GM12878 (cell line): ENCODE measurements around the gene BMAL2. TPM values are rescaled to one million over a fixed set of nuclear protein-coding genes. Genes with fewer than 3 reads are reported as not detected.

Source experiments
- ATAC-seq: fragments of 200-7000 bp; cut with Tn5 transposase; 3 replicates; pipeline ENCODE4 v1.9.1; 2020; ENCODE audit warnings: mild to moderate bottlenecking, moderate library complexity
- BruUV-seq: library from RNA; stranded (reverse); fragments of 400-500 nt; replicated peaks from 2 replicates; lab custom pipeline; 2021; lab: Mats Ljungman, UMichigan
- CTCF ChIA-PET: fragments of 300-600 bp; sonication (Branson Sonifier 250); formaldehyde crosslinking; extraction: SDS; loops from one replicate; lab custom pipeline; 2021; ENCODE audit warnings: inconsistent platforms; lab: Yijun Ruan, JAX
- POLR2A ChIA-PET: fragments of 350-600 bp; formaldehyde crosslinking; extraction: SDS; loops from one replicate; lab custom pipeline; 2021; ENCODE audit warnings: inconsistent platforms; lab: Charles Lee
- RAD21 ChIA-PET: fragments of 300-600 bp; sonication (Branson Sonifier 250); formaldehyde crosslinking; loops from one replicate; lab custom pipeline; 2023; ENCODE audit warnings: antibody characterized with exemption; ENCODE audit not compliant: unreplicated experiment; lab: Charles Lee
- SMC1A ChIA-PET: fragments of 300-600 bp; sonication (Branson Sonifier 250); formaldehyde crosslinking; loops from one replicate; lab custom pipeline; 2023; ENCODE audit not compliant: unreplicated experiment, uncharacterized antibody; lab: Charles Lee
- DNase-seq: peaks from one replicate; pipeline ENCODE4 v3.0.0-alpha.2; 2011; ENCODE audit warnings: low read depth, low spot score
- FAIRE-seq: peaks from 3 replicates; lab custom pipeline; 2011; peaks lifted over from hg19 to GRCh38; lab: Jason Lieb, UNC
- H2AFZ ChIP-seq: 2 replicates; pipeline ENCODE4 v1.6.0; 2011; ENCODE audit warnings: low read depth, low read length, control low read depth; ENCODE audit not compliant: control insufficient read depth
- H3K27ac ChIP-seq: 2 replicates; pipeline ENCODE4 v1.5.1; 2011; ENCODE audit warnings: control low read depth; ENCODE audit not compliant: control insufficient read depth, insufficient read depth
- H3K27me3 ChIP-seq, 2 experiments: replicated peaks in 1 of 2; 2 replicates each; pipeline versions ENCODE4 v1.6.0 to v1.6.1; 2011; ENCODE audit warnings: low read length in 1 of 2; ENCODE audit not compliant: control insufficient read depth in 2 of 2, insufficient read depth in 2 of 2
- H3K36me3 ChIP-seq, 2 experiments: 2 replicates each; pipeline ENCODE4 v1.5.1; 2011; ENCODE audit warnings: low read length in 1 of 2; ENCODE audit not compliant: control insufficient read depth in 2 of 2, insufficient read depth in 2 of 2
- H3K4me1 ChIP-seq: 2 replicates; pipeline ENCODE4 v1.6.1; 2011; ENCODE audit warnings: mild to moderate bottlenecking, low read length, moderate library complexity, mixed read lengths; ENCODE audit not compliant: control insufficient read depth, insufficient read depth
- H3K4me2 ChIP-seq: 2 replicates; pipeline ENCODE4 v1.6.0; 2011; ENCODE audit warnings: control low read depth; ENCODE audit not compliant: control insufficient read depth, insufficient read depth
- H3K4me3 ChIP-seq: fragments of 200-600 bp; sonication (generic); 2 replicates; pipeline ENCODE4 v1.5.1; 2016
- H3K79me2 ChIP-seq: 2 replicates; pipeline ENCODE4 v1.6.0; 2011; ENCODE audit warnings: low read length; ENCODE audit not compliant: control insufficient read depth, insufficient read depth
- H3K9ac ChIP-seq: 2 replicates; pipeline ENCODE4 v1.8.0; 2011; ENCODE audit warnings: low read length, control low read depth, mixed read lengths; ENCODE audit not compliant: control insufficient read depth, insufficient read depth
- H3K9me3 ChIP-seq: replicated peaks from 3 replicates; pipeline ENCODE4 v1.5.1; 2011; ENCODE audit warnings: mild to moderate bottlenecking, low read length; ENCODE audit not compliant: control insufficient read depth, insufficient read depth
- H4K20me1 ChIP-seq: 2 replicates; pipeline ENCODE4 v1.6.0; 2011; ENCODE audit not compliant: control insufficient read depth, insufficient read depth
- ATF2 ChIP-seq: IDR thresholded peaks from 2 replicates; pipeline ENCODE4 v1.6.1; 2012; ENCODE audit warnings: low read length, inconsistent platforms
- CREB1 ChIP-seq: IDR thresholded peaks from 2 replicates; pipeline ENCODE4 v1.6.1; 2012; ENCODE audit warnings: low read depth, mild to moderate bottlenecking, inconsistent platforms
- EED ChIP-seq: sonication (generic); IDR thresholded peaks from 2 replicates; pipeline ENCODE4 v1.6.1; 2016; ENCODE audit warnings: antibody characterized with exemption, low read depth
- FOXM1 ChIP-seq: IDR thresholded peaks from 2 replicates; pipeline ENCODE4 v1.6.1; 2012; ENCODE audit warnings: low read depth, mild to moderate bottlenecking, inconsistent platforms, low read length, moderate library complexity
- GABPA ChIP-seq: IDR thresholded peaks from 2 replicates; pipeline ENCODE4 v1.6.1; 2014; ENCODE audit warnings: antibody characterized with exemption, low read depth, mild to moderate bottlenecking, inconsistent platforms
- IRF4 ChIP-seq: IDR thresholded peaks from 2 replicates; pipeline ENCODE4 v1.6.1; 2011; ENCODE audit warnings: low read depth, low read length
- JUNB ChIP-seq: IDR thresholded peaks from 2 replicates; pipeline ENCODE4 v1.6.1; 2016; ENCODE audit warnings: antibody characterized with exemption, mild to moderate bottlenecking
- KDM1A ChIP-seq: fragments of 200-600 bp; sonication (generic); IDR thresholded peaks from 2 replicates; pipeline ENCODE4 v1.6.1; 2016; ENCODE audit warnings: borderline replicate concordance
- MEF2A ChIP-seq: IDR thresholded peaks from 2 replicates; pipeline ENCODE4 v1.6.1; 2011; ENCODE audit warnings: low read depth, mild to moderate bottlenecking, low read length, moderate library complexity; ENCODE audit not compliant: insufficient read depth
- MYC ChIP-seq: IDR thresholded peaks from 2 replicates; pipeline ENCODE4 v1.6.1; 2011; ENCODE audit warnings: mild to moderate bottlenecking, low read length, moderate library complexity, inconsistent platforms; ENCODE audit not compliant: insufficient read depth, insufficient replicate concordance, insufficient read length, severe bottlenecking
- NFXL1 ChIP-seq: fragments of 450-650 bp; IDR thresholded peaks from 2 replicates; pipeline ENCODE4 v1.6.1; 2017; ENCODE audit warnings: antibody characterized with exemption, mild to moderate bottlenecking, borderline replicate concordance
- PKNOX1 ChIP-seq: fragments of 450-650 bp; IDR thresholded peaks from 2 replicates; pipeline ENCODE4 v1.6.1; 2016; ENCODE audit warnings: mild to moderate bottlenecking
- POLR2A ChIP-seq: IDR thresholded peaks from 2 replicates; pipeline ENCODE4 v1.6.1; 2011; ENCODE audit warnings: low read depth, mild to moderate bottlenecking, low read length
- SIX5 ChIP-seq: IDR thresholded peaks from 2 replicates; pipeline ENCODE4 v1.6.1; 2011; ENCODE audit warnings: mild to moderate bottlenecking, low read depth, low read length, moderate library complexity; ENCODE audit not compliant: severe bottlenecking
- SMAD5 ChIP-seq: IDR thresholded peaks from 2 replicates; pipeline ENCODE4 v1.6.1; 2016; ENCODE audit warnings: antibody characterized with exemption, low read depth
- USF2 ChIP-seq: IDR thresholded peaks from 2 replicates; pipeline ENCODE4 v1.6.1; 2011; ENCODE audit warnings: low read depth, low read length, improper control_type of control experiment, borderline replicate concordance
- ZBTB4 ChIP-seq: fragments of 450-650 bp; formaldehyde crosslinking; IDR thresholded peaks from 2 replicates; pipeline ENCODE4 v1.4.0; 2022; ENCODE audit warnings: mild to moderate bottlenecking, moderate library complexity
- ZNF24 ChIP-seq: fragments of 450-650 bp; IDR thresholded peaks from 2 replicates; pipeline ENCODE4 v1.6.1; 2017; ENCODE audit warnings: antibody characterized with exemption, mild to moderate bottlenecking
- ZSCAN29 ChIP-seq: fragments of 450-650 bp; IDR thresholded peaks from 2 replicates; pipeline ENCODE4 v1.6.1; 2017; ENCODE audit warnings: mild to moderate bottlenecking, moderate library complexity
- WGBS: methylation state at CpG from one replicate; pipeline ENCODE4 v1.1.6; 2016; ENCODE audit warnings: low lambda C conversion rate; ENCODE audit not compliant: insufficient replicate concordance, insufficient coverage; ENCODE audit errors: missing lambda C conversion rate; 5-methylcytosine and 5-hydroxymethylcytosine counted together
- in situ Hi-C: fragments of 300-500 bp; cut with MboI; formaldehyde crosslinking; loops from 9 replicates; pipeline ENCODE4 v1.14.3; 2018; ENCODE audit warnings: mixed read lengths
- intact Hi-C: fragments of 100-400 bp; cut with micrococcal nuclease; formaldehyde crosslinking; loops from one replicate; pipeline ENCODE4 v1.14.2; 2022; ENCODE audit not compliant: unreplicated experiment
- polyA plus RNA-seq, 11 experiments: library from polyadenylated mRNA; depleted of rRNA in 4 of 11; unstranded in 6 of 11; stranded (reverse) in 5 of 11; fragments of >200 nt; fragmentation: Nextera tagmentation in 4 of 11; fragmentation: Illumina TruSeq in 1 of 11; extraction: Ambion mirVana in 4 of 11; extraction: Trizol in 1 of 11; gene quantifications; 1 replicate in 1 of 11; 2 replicates in 10 of 11; pipeline versions ENCODE4 v1.2.1 to v1.2.3, GENCODE V29; 2011 to 2016; ENCODE audit warnings: inconsistent platforms in 2 of 11, missing spikeins in 2 of 11, low read depth in 1 of 11
- total RNA-seq, 4 experiments: library from RNA; depleted of rRNA in 3 of 4; stranded (reverse); fragments of >200 nt in 3 of 4; fragmentation: Illumina TruSeq in 1 of 4; extraction: Trizol in 1 of 4; gene quantifications; 2 replicates each; pipeline versions ENCODE4 v1.2.1 to v1.2.3, GENCODE V29; 2013 to 2021

The BMAL2 gene
- total and polyA plus RNA-seq, 10 of the 15 experiments (the other 5 are each of a cell fraction or from before 2014, with no cell fraction given): 7.9 to 53.6 (median 35.5) TPM

GRCh38 chr12:27289414-27289813 lies 43.2 kb upstream of the BMAL2 start:
- ChIA-PET CTCF (interaction anchor here (1.2 to 2.6 kb wide), 5 partner anchors 10 to 96 kb away, joined by 3 to 48 read pairs (median 4); no protein-coding TSS in a partner anchor), SMC1A (interaction anchor here (1.0 to 16.5 kb wide), 13 partner anchors 11 to 274 kb away, joined by 3 to 491 read pairs (median 6); partner anchors contain the start of genes MED21 and STK38L), RAD21 (interaction anchor here (0.7 to 15.9 kb wide), 19 partner anchors 8 to 275 kb away, joined by 3 to 215 read pairs (median 6); partner anchors contain the start of gene STK38L), POLR2A (interaction anchor here (0.5 to 4.2 kb wide), 9 partner anchors 11 to 971 kb away, joined by 3 to 24 read pairs (median 4); partner anchors contain the start of gene BMAL2)
- Histone ChIP-seq H3K36me3 (no peaks in the 10 kb centered on the region; a peak in 1 of 4 replicates), H3K79me2 (peaks cover 89% of the 10 kb centered on the region), H3K27me3 (no peaks in the 10 kb centered on the region), H3K9me3 (no peaks in the 10 kb centered on the region), H3K4me2 (peak overlapping the region; percentile 66), H3K4me1 (peaks cover 36% of the 10 kb centered on the region), H4K20me1 (no peaks in the 10 kb centered on the region), H3K4me3 (no peak overlapping the region), H3K27ac (peak overlapping the region; percentile 59), H3K9ac (no peak overlapping the region), H2AFZ (no peak overlapping the region)
- no peak for TF ChIP-seq EED
- no peak for TF ChIP-seq SMAD5
- TF ChIP-seq MEF2A: no peak
- TF ChIP-seq KDM1A: no peak
- no peak for TF ChIP-seq POLR2A
- TF ChIP-seq PKNOX1: no peak
- TF ChIP-seq USF2: no peak
- TF ChIP-seq ZSCAN29: no peak
- no peak for TF ChIP-seq FOXM1
- no peak for TF ChIP-seq CREB1
- TF ChIP-seq GABPA: no peak
- no peak for TF ChIP-seq ATF2
- TF ChIP-seq JUNB: no peak
- no peak for TF ChIP-seq NFXL1
- TF ChIP-seq IRF4: no peak
- TF ChIP-seq SIX5: no peak
- TF ChIP-seq ZNF24: no peak
- TF ChIP-seq ZBTB4: no peak
- no peak for TF ChIP-seq MYC
- ATAC-seq (peak; percentile 67), FAIRE-seq (no peak), DNase-seq (no peak)
- no TSS peak for BruUV-seq
- intact Hi-C loops (no loop called here), in situ Hi-C loops (no loop called here)
- WGBS: 32% methylated on average over 3 of the region's 3 CpGs
